IPS DF 6.9 (cell line): ENCODE results near the gene HSF5.
"Not testable (repeated sequence)": the region's sequence is repeated elsewhere in the genome, so short reads cannot be mapped to it uniquely, and the experiment has no call there.

Experiments
- DNase-seq: peaks from one replicate; pipeline ENCODE4 v3.0.0-alpha.2; 2013; ENCODE audit warnings: low read depth, low spot score
- H3K27ac ChIP-seq: one replicate; pipeline ENCODE4 v1.5.1; 2013; ENCODE audit warnings: low read length, control low read depth
- H3K27me3 ChIP-seq: 2 replicates; pipeline ENCODE4 v1.6.1; 2013; ENCODE audit warnings: mild to moderate bottlenecking, low read length; ENCODE audit not compliant: control insufficient read depth, insufficient read depth
- H3K36me3 ChIP-seq: 2 replicates; pipeline ENCODE4 v1.6.1; 2013; ENCODE audit warnings: low read length; ENCODE audit not compliant: control insufficient read depth, insufficient read depth
- H3K4me1 ChIP-seq: 2 replicates; pipeline ENCODE4 v1.6.1; 2013; ENCODE audit warnings: low read length; ENCODE audit not compliant: control insufficient read depth, insufficient read depth
- H3K4me3 ChIP-seq: 2 replicates; pipeline ENCODE4 v1.5.1; 2013; ENCODE audit warnings: mild to moderate bottlenecking, low read length
- H3K9me3 ChIP-seq: 2 replicates; pipeline ENCODE4 v1.6.1; 2013; ENCODE audit warnings: low read length, inconsistent platforms; ENCODE audit not compliant: control insufficient read depth, insufficient read depth
- WGBS: extraction: QIAGEN DNeasy Blood & Tissue Kit; methylation state at CpG from one replicate; pipeline ENCODE4 v1.1.7; 2013; ENCODE audit warnings: mixed read lengths, missing lambda C conversion rate; ENCODE audit not compliant: insufficient read length, insufficient coverage; 5-methylcytosine and 5-hydroxymethylcytosine counted together

HSF5 gene

GRCh38 chr17:58504826-58505351 is 16.7 kb upstream of the HSF5 start:
- Histone ChIP-seq H3K4me3 (no peak overlapping the region), H3K36me3 (peaks cover 34% of the 10 kb centered on the region), H3K4me1 (no peaks in the 10 kb centered on the region), H3K9me3 (no peaks in the 10 kb centered on the region), H3K27ac (no peak overlapping the region), H3K27me3 (no peaks in the 10 kb centered on the region)
- no CpG with 5 or more reads among the region's 11 CpGs for WGBS
- DNase-seq: no peak

- H3K27me3 ChIP-seq: no peaks in the 10 kb centered on the region
- no CpG with 5 or more reads among the region's 8 CpGs for WGBS
- no peak for DNase-seq
- peaks cover 29% of the 10 kb centered on the region for H3K36me3 ChIP-seq
- H3K4me1 ChIP-seq: no peaks in the 10 kb centered on the region
- H3K4me3 ChIP-seq: no peak overlapping the region
- H3K9me3 ChIP-seq: no peaks in the 10 kb centered on the region
- no peak overlapping the region for H3K27ac ChIP-seq
These were observed 15.7 kb upstream of the HSF5 start for GRCh38 chr17:58503866-58504265.

DNA sequence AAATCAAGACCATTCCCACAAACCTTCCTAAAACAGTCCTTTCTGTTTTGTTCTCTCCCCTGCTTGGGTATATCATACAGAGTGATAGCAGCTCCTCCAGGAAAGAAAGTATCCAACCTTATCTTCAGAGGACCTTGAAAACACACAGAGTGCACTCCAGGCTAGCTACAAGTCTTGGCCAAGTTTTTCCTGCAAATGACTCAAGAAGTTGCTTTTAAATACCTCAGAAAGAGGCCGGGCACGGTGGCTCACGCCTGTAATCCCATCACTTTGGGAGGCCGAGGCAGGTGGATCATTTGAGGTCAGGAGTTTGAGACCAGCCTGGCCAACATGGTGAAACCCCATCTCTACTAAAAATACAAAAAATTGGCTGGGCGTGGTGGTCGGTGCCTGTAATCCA is 14.9 kb upstream of the HSF5 start:
- H3K4me1 ChIP-seq, DNase-seq: not testable (repeated sequence)
- H3K36me3 ChIP-seq: peaks cover 23% of the 10 kb centered on the region

GRCh38 chr17:58501451-58501850 is 13.2 kb upstream of the HSF5 start:
- Histone ChIP-seq H3K36me3 (peaks cover 15% of the 10 kb centered on the region), H3K27me3 (no peaks in the 10 kb centered on the region), H3K27ac (no peak overlapping the region), H3K9me3 (no peaks in the 10 kb centered on the region), H3K4me3 (no peak overlapping the region), H3K4me1 (no peaks in the 10 kb centered on the region)
- DNase-seq: no peak
- no CpG with 5 or more reads among the region's 7 CpGs for WGBS

More for the DNA sequence above, 14.9 kb upstream of the HSF5 start:
- WGBS: no CpG with 5 or more reads among the region's 6 CpGs
- H3K9me3 ChIP-seq, H3K27ac ChIP-seq, H3K27me3 ChIP-seq, H3K4me3 ChIP-seq: not testable (repeated sequence)

DNA sequence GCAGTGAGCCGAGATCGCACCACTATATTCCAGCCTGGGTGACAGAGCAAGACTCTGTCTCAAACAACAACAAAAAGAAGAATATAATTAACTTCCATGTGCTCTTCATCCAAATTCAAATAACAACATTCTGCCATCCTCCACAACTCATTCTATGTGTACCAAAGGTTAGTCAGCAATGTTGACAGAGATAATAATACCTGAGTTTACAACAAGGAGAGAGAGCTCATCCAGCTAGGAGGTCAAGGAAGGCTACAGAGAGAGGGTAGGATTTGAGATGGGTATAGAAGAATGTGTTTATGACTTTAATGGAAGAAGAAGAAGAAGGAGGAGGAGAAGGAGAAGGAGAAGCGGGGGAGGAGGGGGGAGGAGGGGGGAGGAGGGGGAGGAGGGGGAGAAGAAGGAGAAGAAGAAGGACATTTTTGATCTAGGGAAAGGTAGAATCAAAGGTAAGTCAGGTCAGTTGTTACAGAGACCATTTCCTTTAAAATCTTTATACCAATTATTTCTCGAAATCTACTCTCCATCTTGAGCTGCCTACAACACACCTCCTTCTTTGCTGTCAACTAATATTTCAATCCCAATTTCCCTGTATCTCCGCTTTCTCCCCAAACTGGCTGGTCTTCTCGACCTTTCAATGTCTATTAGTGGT is 10.1 kb upstream of the HSF5 start:
- no peak overlapping the region for H3K27ac ChIP-seq
- H3K36me3 ChIP-seq: peaks cover 26% of the 10 kb centered on the region; the same call in 1 of the 2 replicates
- no peak for DNase-seq
- 100% methylated on average over 1 of the region's 6 CpGs for whole genome bisulfite sequencing
- no peaks in the 10 kb centered on the region for H3K4me1 ChIP-seq
- H3K4me3 ChIP-seq: no peak overlapping the region
- H3K27me3 ChIP-seq: no peaks in the 10 kb centered on the region
- no peaks in the 10 kb centered on the region for H3K9me3 ChIP-seq

DNA sequence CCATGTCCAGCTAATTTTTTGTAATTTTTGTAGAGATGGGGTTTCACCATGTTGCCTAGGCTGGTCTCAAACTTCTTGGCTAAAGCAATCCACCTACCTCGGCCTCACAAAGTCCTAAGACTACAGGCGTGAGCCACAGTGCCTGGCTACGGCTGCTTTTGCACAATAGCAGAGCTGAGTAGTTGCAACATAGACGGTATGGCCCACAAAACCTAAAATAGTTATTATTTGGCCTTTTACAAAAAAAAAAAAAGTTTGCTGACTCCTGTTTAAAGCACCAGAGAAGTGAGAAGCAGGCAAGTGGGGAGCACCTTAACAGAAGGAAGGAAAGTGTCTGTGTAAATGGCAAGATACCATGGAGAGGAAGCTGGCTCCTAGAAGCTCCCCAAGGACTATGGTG is 5.3 kb upstream of the HSF5 start:
- Histone ChIP-seq H3K9me3 (no peaks in the 10 kb centered on the region), H3K36me3 (peaks cover 41% of the 10 kb centered on the region; the same call in 1 of the 2 replicates), H3K4me1 (no peaks in the 10 kb centered on the region), H3K27ac (no peak overlapping the region), H3K4me3 (no peak overlapping the region), H3K27me3 (no peaks in the 10 kb centered on the region)
- no CpG with 5 or more reads among the region's 4 CpGs for WGBS
- no peak for DNase-seq

DNA sequence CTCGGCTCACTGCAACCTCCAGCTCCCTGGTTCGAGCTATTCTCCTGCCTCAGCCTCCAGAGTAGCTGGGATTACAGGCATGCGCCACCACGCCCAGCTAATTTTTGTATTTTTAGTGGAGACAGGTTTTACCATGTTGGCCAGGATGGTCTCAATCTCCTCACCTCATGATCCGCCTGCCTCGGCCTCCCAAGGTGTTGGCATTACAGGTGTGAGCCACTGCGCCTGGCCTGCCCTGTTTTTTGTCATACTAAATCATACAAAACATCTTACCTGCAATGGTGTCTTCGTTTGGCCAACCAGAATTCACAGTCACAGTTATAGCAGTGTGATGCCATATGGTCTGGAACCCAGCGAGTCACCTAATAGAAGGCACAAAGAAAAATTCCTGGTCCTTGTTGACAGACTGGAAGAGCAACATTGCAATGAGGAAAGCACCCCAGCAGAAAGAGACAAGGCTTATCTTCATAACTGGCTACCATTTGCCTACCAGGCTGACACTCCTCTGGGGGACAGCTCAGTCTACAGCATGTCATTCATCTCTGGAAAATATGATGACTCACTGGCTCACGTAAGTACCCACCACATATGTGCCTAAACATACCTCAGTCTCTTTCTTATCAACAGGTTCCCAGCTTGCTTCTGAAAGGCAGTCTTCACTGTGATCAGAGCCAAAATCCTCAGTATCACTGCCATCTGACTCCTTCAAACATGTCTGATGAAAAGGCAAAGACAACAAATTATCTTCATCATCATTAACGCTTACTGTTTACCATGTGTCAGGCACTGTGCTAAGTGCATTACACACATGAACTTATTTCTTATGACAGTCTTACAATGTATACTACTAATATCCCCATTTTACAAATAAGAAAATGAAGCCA is 4.3 kb upstream of the HSF5 start:
- DNase-seq: no peak
- no CpG with 5 or more reads among the region's 11 CpGs for WGBS
- H3K36me3 ChIP-seq: peaks cover 41% of the 10 kb centered on the region; the same call in 1 of the 2 replicates
- no peaks in the 10 kb centered on the region for H3K4me1 ChIP-seq
- H3K27me3 ChIP-seq: no peaks in the 10 kb centered on the region
- H3K4me3 ChIP-seq: no peak overlapping the region
- no peaks in the 10 kb centered on the region for H3K9me3 ChIP-seq
- no peak overlapping the region for H3K27ac ChIP-seq

GRCh38 chr17:58491510-58492045 is 3.4 kb upstream of the HSF5 start:
- H3K27me3 ChIP-seq: no peaks in the 10 kb centered on the region
- no CpG with 5 or more reads among the region's 6 CpGs for WGBS
- no peaks in the 10 kb centered on the region for H3K9me3 ChIP-seq
- H3K4me1 ChIP-seq: no peaks in the 10 kb centered on the region
- peaks cover 41% of the 10 kb centered on the region; the same call in 1 of the 2 replicates for H3K36me3 ChIP-seq
- no peak for DNase-seq
- no peak overlapping the region for H3K27ac ChIP-seq
- H3K4me3 ChIP-seq: no peak overlapping the region

DNA sequence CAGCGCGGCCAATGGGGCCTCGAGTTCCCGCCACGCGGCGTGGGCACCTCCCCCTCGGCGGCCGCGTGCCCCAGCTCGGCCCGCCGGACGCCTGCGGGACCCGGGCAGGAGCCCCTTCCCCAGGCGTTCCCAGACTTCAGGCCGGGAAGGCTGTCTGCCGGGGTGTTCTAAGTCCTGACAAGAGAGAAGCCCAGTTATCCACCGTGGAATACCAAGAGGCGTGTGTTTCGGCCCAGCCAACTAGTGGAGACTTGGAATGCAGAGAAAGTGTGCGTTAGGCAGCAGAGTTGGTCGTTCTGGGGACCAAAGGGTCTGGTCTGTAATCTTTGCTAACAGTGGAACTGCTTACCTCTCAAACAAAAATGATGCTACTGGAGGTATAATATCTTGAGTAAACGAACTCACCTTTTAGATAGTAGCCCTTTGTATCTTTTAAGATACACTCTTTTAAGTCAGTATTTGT is 251 bp upstream of the HSF5 start:
- Histone ChIP-seq H3K4me1 (no peaks in the 10 kb centered on the region; the same call in 1 of the 2 replicates), H3K4me3 (no peak overlapping the region), H3K27me3 (no peaks in the 10 kb centered on the region), H3K36me3 (peaks cover 20% of the 10 kb centered on the region; the same call in 1 of the 2 replicates), H3K27ac (no peak overlapping the region), H3K9me3 (no peaks in the 10 kb centered on the region)
- DNase-seq: no peak
- WGBS: no CpG with 5 or more reads among the region's 26 CpGs

DNA sequence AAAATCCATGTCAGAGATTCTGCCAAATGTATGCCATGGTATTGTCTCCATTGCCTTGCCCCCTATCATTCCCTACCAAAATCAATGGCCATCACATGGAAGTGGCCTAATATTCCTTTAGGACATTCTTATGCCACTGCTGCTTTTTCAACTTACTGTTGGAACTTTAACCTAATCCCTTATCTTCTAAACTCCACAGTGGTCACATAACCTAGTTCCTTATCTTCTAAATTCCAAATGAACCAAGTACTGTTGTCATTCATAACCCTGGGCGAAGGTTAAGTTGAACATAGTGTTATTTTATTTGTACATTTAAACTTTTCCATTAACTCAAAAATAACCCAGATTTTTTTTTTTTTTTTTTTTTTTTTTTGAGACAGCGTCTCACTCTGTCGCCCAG is 3.6 kb downstream of the HSF5 start:
- Histone ChIP-seq H3K36me3 (peaks cover 2% of the 10 kb centered on the region; the same call in 1 of the 2 replicates), H3K27ac (no peak overlapping the region), H3K27me3 (no peaks in the 10 kb centered on the region), H3K4me1 (no peaks in the 10 kb centered on the region; the same call in 1 of the 2 replicates), H3K9me3 (no peaks in the 10 kb centered on the region), H3K4me3 (no peak overlapping the region)
- WGBS: no CpG with 5 or more reads among the region's 3 CpGs
- DNase-seq: no peak
